H1 (cell line): ENCODE results near the gene CFAP107. TPM values are rescaled to one million over a fixed set of nuclear protein-coding genes. Genes with fewer than 3 reads are reported as not detected.

Experiments used
- CTCF ChIA-PET: fragments of 300-600 bp; sonication (Branson Sonifier 250); formaldehyde crosslinking; loops from one replicate; lab custom pipeline; 2021; ENCODE audit not compliant: partially characterized antibody; lab: Charles Lee
- POLR2A ChIA-PET: fragments of 300-600 bp; sonication (Branson Sonifier 250); formaldehyde crosslinking; loops from one replicate; lab custom pipeline; 2021; ENCODE audit warnings: inconsistent platforms; ENCODE audit not compliant: partially characterized antibody; lab: Charles Lee
- DNase-seq, 2 experiments: peaks; one replicate each; pipeline versions ENCODE4 v3.0.0 to v3.0.0-alpha.2; 2010 to 2022; ENCODE audit warnings: low spot score in 2 of 2, low read depth in 1 of 2, mixed read lengths in 1 of 2
- FAIRE-seq: peaks from 2 replicates; lab custom pipeline; 2011; peaks lifted over from hg19 to GRCh38; lab: Jason Lieb, UNC
- H2AFZ ChIP-seq: 2 replicates; pipeline ENCODE4 v1.8.1; 2012; ENCODE audit warnings: low read length, inconsistent platforms
- H2AK5ac ChIP-seq: 2 replicates; pipeline ENCODE4 v1.6.1; 2013; ENCODE audit warnings: low read depth, low read length
- H2BK120ac ChIP-seq: replicated peaks from 2 replicates; pipeline ENCODE3; 2013; ENCODE audit warnings: low read depth, low read length, inconsistent platforms
- H2BK12ac ChIP-seq: 2 replicates; pipeline ENCODE4 v1.6.1; 2013; ENCODE audit warnings: low read depth, low read length
- H2BK15ac ChIP-seq: 2 replicates; pipeline ENCODE4 v1.6.1; 2013; ENCODE audit warnings: low read length
- H2BK20ac ChIP-seq: 2 replicates; pipeline ENCODE4 v1.6.1; 2013; ENCODE audit warnings: low read length
- H2BK5ac ChIP-seq: 2 replicates; pipeline ENCODE4 v1.6.1; 2013; ENCODE audit warnings: low read depth, low read length
- H3K14ac ChIP-seq: 2 replicates; pipeline ENCODE4 v1.6.1; 2013; ENCODE audit warnings: inconsistent platforms; ENCODE audit not compliant: insufficient read length
- H3K18ac ChIP-seq: 2 replicates; pipeline ENCODE4 v1.6.1; 2013; ENCODE audit warnings: low read length; ENCODE audit errors: extremely low read depth
- H3K23ac ChIP-seq: 2 replicates; pipeline ENCODE4 v1.6.1; 2013; ENCODE audit warnings: inconsistent platforms; ENCODE audit not compliant: insufficient read length
- H3K23me2 ChIP-seq: 2 replicates; pipeline ENCODE4 v1.6.1; 2013; ENCODE audit warnings: low read depth, low read length
- H3K27ac ChIP-seq: 2 replicates; pipeline ENCODE4 v1.6.1; 2011; ENCODE audit warnings: low read depth, low read length, inconsistent platforms
- H3K27me3 ChIP-seq, 4 experiments: replicated peaks in 1 of 4; 1 replicate in 1 of 4; 2 replicates in 3 of 4; pipeline versions ENCODE4 v1.6.1 to v1.8.1; 2011 to 2013; ENCODE audit warnings: low read length in 3 of 4, mild to moderate bottlenecking in 3 of 4, inconsistent platforms in 2 of 4, mixed read lengths in 2 of 4, moderate library complexity in 1 of 4; ENCODE audit not compliant: control insufficient read depth in 3 of 4, insufficient read depth in 3 of 4; ENCODE audit errors: extremely low read depth in 1 of 4
- H3K36me3 ChIP-seq, 4 experiments: 2 replicates each; pipeline versions ENCODE4 v1.6.1 to v1.8.1; 2011 to 2013; ENCODE audit warnings: mild to moderate bottlenecking in 4 of 4, low read length in 3 of 4, moderate library complexity in 2 of 4, control low read depth in 1 of 4, inconsistent platforms in 1 of 4; ENCODE audit not compliant: insufficient read depth in 4 of 4, control insufficient read depth in 2 of 4
- H3K4ac ChIP-seq: replicated peaks from 2 replicates; pipeline ENCODE3; 2013; ENCODE audit warnings: low read length, low read depth, mixed read lengths, inconsistent platforms; ENCODE audit not compliant: insufficient read length
- H3K4me1 ChIP-seq, 4 experiments: replicated peaks in 1 of 4; 1 replicate in 1 of 4; 2 replicates in 3 of 4; pipeline versions ENCODE4 v1.6.1 to v1.8.1; 2011 to 2013; ENCODE audit warnings: low read length in 3 of 4, inconsistent platforms in 2 of 4, mixed read lengths in 1 of 4; ENCODE audit not compliant: insufficient read depth in 4 of 4, control insufficient read depth in 3 of 4
- H3K4me2 ChIP-seq, 2 experiments: 2 replicates each; pipeline versions ENCODE4 v1.6.1 to v1.8.1; 2011 to 2013; ENCODE audit warnings: low read depth in 2 of 2, low read length in 2 of 2, control low read depth in 1 of 2, inconsistent platforms in 1 of 2, mild to moderate bottlenecking in 1 of 2; ENCODE audit not compliant: insufficient read depth in 1 of 2
- H3K4me3 ChIP-seq, 4 experiments: fragments of 200-600, 300-600 bp in 1 of 4; sonication (generic), shearing (Covaris generic), sonication (Bioruptor Twin) in 1 of 4; 2 replicates each; pipeline versions ENCODE4 v1.5.1 to v1.8.1; 2011 to 2016; ENCODE audit warnings: low read length in 4 of 4, low read depth in 3 of 4, control low read depth in 2 of 4, inconsistent platforms in 2 of 4, mild to moderate bottlenecking in 2 of 4, mixed read lengths in 1 of 4, moderate library complexity in 1 of 4; ENCODE audit not compliant: insufficient read depth in 2 of 4; ENCODE audit errors: extremely low read depth in 1 of 4
- H3K56ac ChIP-seq: replicated peaks from 2 replicates; pipeline ENCODE3; 2013; ENCODE audit warnings: low read depth, mild to moderate bottlenecking, mixed read lengths, low read length, inconsistent platforms; ENCODE audit not compliant: insufficient read length
- H3K79me1 ChIP-seq: 2 replicates; pipeline ENCODE4 v1.6.1; 2013; ENCODE audit warnings: low read depth, low read length, control low read depth
- H3K79me2 ChIP-seq, 2 experiments: 2 replicates each; pipeline versions ENCODE4 v1.6.1 to v1.8.1; 2012 to 2013; ENCODE audit warnings: low read length in 2 of 2, mild to moderate bottlenecking in 2 of 2, inconsistent platforms in 1 of 2; ENCODE audit not compliant: insufficient read depth in 2 of 2, control insufficient read depth in 1 of 2
- H3K9ac ChIP-seq, 4 experiments: replicated peaks in 1 of 4; 1 replicate in 1 of 4; 2 replicates in 3 of 4; pipeline versions ENCODE4 v1.6.1 to v1.8.1; 2011 to 2013; ENCODE audit warnings: low read depth in 3 of 4, low read length in 3 of 4, control low read depth in 2 of 4, mild to moderate bottlenecking in 2 of 4, moderate library complexity in 2 of 4, inconsistent platforms in 1 of 4; ENCODE audit errors: extremely low read depth in 1 of 4
- H3K9me3 ChIP-seq, 2 experiments: 2 replicates each; pipeline versions ENCODE4 v1.6.1 to v1.8.1; 2012 to 2013; ENCODE audit warnings: mild to moderate bottlenecking in 2 of 2, moderate library complexity in 2 of 2, control low read depth in 1 of 2, inconsistent platforms in 1 of 2, low read depth in 1 of 2, low read length in 1 of 2, mixed read lengths in 1 of 2; ENCODE audit not compliant: insufficient read depth in 2 of 2
- H4K20me1 ChIP-seq, 2 experiments: replicated peaks in 1 of 2; 2 replicates each; pipeline versions ENCODE3 to v1.8.1; 2011 to 2013; ENCODE audit warnings: inconsistent platforms in 2 of 2, low read length in 2 of 2, mild to moderate bottlenecking in 1 of 2; ENCODE audit not compliant: insufficient read depth in 2 of 2, control insufficient read depth in 1 of 2
- H4K5ac ChIP-seq: 2 replicates; pipeline ENCODE4 v1.6.1; 2013; ENCODE audit warnings: low read length, low read depth, mixed read lengths, inconsistent platforms; ENCODE audit not compliant: insufficient read length
- H4K8ac ChIP-seq: 2 replicates; pipeline ENCODE4 v1.8.0; 2013; ENCODE audit warnings: mild to moderate bottlenecking, moderate library complexity, low read length, inconsistent platforms; ENCODE audit not compliant: insufficient read depth; ENCODE audit errors: extremely low read depth
- H4K91ac ChIP-seq: replicated peaks from 2 replicates; pipeline ENCODE3; 2013; ENCODE audit warnings: low read length, mixed read lengths, inconsistent platforms; ENCODE audit not compliant: insufficient read length
- CBX5 ChIP-seq: fragments of 300-800, 300-1000 bp; sonication (generic); IDR thresholded peaks from 2 replicates; pipeline ENCODE4 v1.7.1; 2016; ENCODE audit warnings: antibody characterized with exemption, low read length, low read depth
- CEBPB ChIP-seq: IDR thresholded peaks from 2 replicates; pipeline ENCODE4 v1.6.1; 2012; ENCODE audit warnings: low read depth, low read length
- EP300 ChIP-seq, 2 experiments: IDR thresholded peaks; 1 replicate in 1 of 2; 2 replicates in 1 of 2; pipeline ENCODE4 v1.6.1; 2011 to 2012; ENCODE audit warnings: low read depth in 2 of 2, low read length in 2 of 2, mild to moderate bottlenecking in 2 of 2, borderline replicate concordance in 1 of 2, inconsistent platforms in 1 of 2, moderate library complexity in 1 of 2
- POLR2A ChIP-seq, 2 experiments: IDR thresholded peaks; 1 replicate in 1 of 2; 2 replicates in 1 of 2; pipeline ENCODE4 v1.6.1; 2011; ENCODE audit warnings: low read depth in 2 of 2, low read length in 2 of 2, mild to moderate bottlenecking in 2 of 2; ENCODE audit errors: control extremely low read depth in 1 of 2
- SAP30 ChIP-seq: fragments of 300-600 bp; sonication (generic); IDR thresholded peaks from 2 replicates; pipeline ENCODE4 v1.7.1; 2012; ENCODE audit warnings: low read length, moderate library complexity, mild to moderate bottlenecking, inconsistent platforms; ENCODE audit not compliant: insufficient read depth, insufficient replicate concordance
- SIRT6 ChIP-seq: IDR thresholded peaks from one replicate; pipeline ENCODE4 v1.7.1; 2012; ENCODE audit warnings: low read length, inconsistent platforms
- SP1 ChIP-seq: IDR thresholded peaks from 2 replicates; pipeline ENCODE4 v1.6.1; 2011; ENCODE audit warnings: low read depth, low read length
- SRF ChIP-seq: IDR thresholded peaks from 2 replicates; pipeline ENCODE4 v1.6.1; 2011; ENCODE audit warnings: mild to moderate bottlenecking, low read depth, low read length, moderate library complexity
- YY1 ChIP-seq: IDR thresholded peaks from 2 replicates; pipeline ENCODE4 v1.6.1; 2011; ENCODE audit warnings: low read depth, mild to moderate bottlenecking, low read length
- WGBS, 2 experiments: shearing (Covaris generic) in 1 of 2; methylation state at CpG; one replicate each; pipeline versions ENCODE4 v1.1.6 to v1.1.7; 2013 to 2015; ENCODE audit warnings: low lambda C conversion rate in 2 of 2, mixed read lengths in 2 of 2, inconsistent platforms in 1 of 2, low coverage in 1 of 2, missing lambda C conversion rate in 1 of 2; ENCODE audit not compliant: insufficient replicate concordance in 2 of 2, insufficient coverage in 1 of 2, insufficient read length in 1 of 2; ENCODE audit errors: extremely low coverage in 1 of 2, missing lambda C conversion rate in 1 of 2; 5-methylcytosine and 5-hydroxymethylcytosine counted together
- polyA plus RNA-seq, 7 experiments: library from polyadenylated mRNA; depleted of rRNA in 3 of 7; stranded (reverse) in 5 of 7; unstranded in 2 of 7; fragments of >200 nt in 5 of 7; fragments of 200-250 nt in 2 of 7; gene quantifications; 1 replicate in 5 of 7; 2 replicates in 1 of 7; 4 replicates in 1 of 7; pipeline versions ENCODE4 v1.2.1 to v1.2.3, GENCODE V29; 2011 to 2013; ENCODE audit warnings: missing spikeins in 2 of 7, mixed read lengths in 2 of 7
- total RNA-seq: library from RNA; stranded (reverse); fragmentation: NEBNext Ultra II Directional; extraction: Animal tissue kit (Norgen Biotek cat#: 25700); gene quantifications from 2 replicates; pipeline ENCODE4 v1.2.1, GENCODE V29; 2021
- TF ChIP-seq, protein P1 (sequence below): IDR thresholded peaks from 2 replicates; pipeline ENCODE4 v1.6.1; 2011; ENCODE audit warnings: low read depth, mild to moderate bottlenecking, low read length; ENCODE audit not compliant: insufficient read depth

The CFAP107 gene
- total and polyA plus RNA-seq, 2 of the 8 experiments (the other 6 are each of a cell fraction or from before 2014, with no cell fraction given) = 0.23 TPM; not detected in 1

GRCh38 chr1:12697397-12697796 lies 48.6 kb upstream of the CFAP107 start:
- CTCF ChIA-PET = no interaction called here
- H4K20me1 ChIP-seq = no peaks in the 10 kb centered on the region
- H3K27me3 ChIP-seq = no peaks in the 10 kb centered on the region
- no peaks in the 10 kb centered on the region for H3K36me3 ChIP-seq
- no peak overlapping the region for H3K14ac ChIP-seq
- no peak overlapping the region for H2BK12ac ChIP-seq
- H2BK120ac ChIP-seq = no peak overlapping the region
- no peak overlapping the region for H3K56ac ChIP-seq
- no peak overlapping the region for H2AK5ac ChIP-seq
- DNase-seq = no peak
- H4K5ac ChIP-seq = no peak overlapping the region
- H3K4me3 ChIP-seq = no peak overlapping the region
- no peaks in the 10 kb centered on the region for H3K79me2 ChIP-seq
- no peaks in the 10 kb centered on the region for H3K79me1 ChIP-seq
- peaks cover 0 to 5% of the 10 kb centered on the region in 2 experiments; a peak in 1 of 4 replicates for H3K9me3 ChIP-seq
- no peak overlapping the region for H3K18ac ChIP-seq
- 89% methylated on average over 3 of the region's 3 CpGs; no CpG with 5 or more reads in 1 of the 2 experiments for WGBS, 2 experiments
- no peaks in the 10 kb centered on the region; a peak in 1 of 7 replicates for H3K4me1 ChIP-seq
- H3K4ac ChIP-seq = no peak overlapping the region
- H2AFZ ChIP-seq = no peak overlapping the region
- H3K23me2 ChIP-seq = no peaks in the 10 kb centered on the region
- no peak overlapping the region for H3K23ac ChIP-seq
- no peak overlapping the region for H4K91ac ChIP-seq
- no peak for FAIRE-seq
- no peak overlapping the region for H3K27ac ChIP-seq
- H2BK15ac ChIP-seq = no peak overlapping the region
- POLR2A ChIA-PET = no interaction called here
- H3K9ac ChIP-seq = no peak overlapping the region
- no peak overlapping the region for H2BK20ac ChIP-seq
- H2BK5ac ChIP-seq = no peak overlapping the region
- H3K4me2 ChIP-seq = no peak overlapping the region
- no peak overlapping the region for H4K8ac ChIP-seq
- TF ChIP-seq SRF (no peak), EP300 (IDR thresholded peaks at IDR 0.05; ENCODE audit: borderline replicate concordance in 1 of 2, low read depth in 2 of 2, low read length in 2 of 2) (no peak), CEBPB (no peak), SIRT6 (no peak), CBX5 (no peak), POLR2A (IDR thresholded peaks at IDR 0.05; ENCODE audit: control extremely low read depth in 1 of 2, low read depth in 2 of 2, low read length in 2 of 2) (no peak), YY1 (no peak), SAP30 (no peak), SP1 (no peak)
- TF ChIP-seq, protein P1, sequence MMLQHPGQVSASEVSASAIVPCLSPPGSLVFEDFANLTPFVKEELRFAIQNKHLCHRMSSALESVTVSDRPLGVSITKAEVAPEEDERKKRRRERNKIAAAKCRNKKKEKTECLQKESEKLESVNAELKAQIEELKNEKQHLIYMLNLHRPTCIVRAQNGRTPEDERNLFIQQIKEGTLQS = no peak
